OCI-LY1 (cell line): ENCODE data around the gene SIN3A.
"Not testable (repeated sequence)": the region's sequence is repeated elsewhere in the genome, so short reads cannot be mapped to it uniquely, and the experiment has no call there.

Experiments used
- H2AFZ ChIP-seq: fragments of 200-600 bp; sonication (generic), shearing (Covaris generic); 2 replicates; pipeline ENCODE4 v1.6.0; 2014; ENCODE audit warnings: antibody characterized with exemption, mild to moderate bottlenecking, low read length
- H3F3A ChIP-seq: fragments of 200-600 bp; sonication (generic), shearing (Covaris generic); 2 replicates; pipeline ENCODE4 v1.6.0; 2014; ENCODE audit warnings: mild to moderate bottlenecking, antibody characterized with exemption, low read length, moderate library complexity; ENCODE audit not compliant: insufficient read depth
- H3K27ac ChIP-seq: fragments of 200-600 bp; sonication (generic); 2 replicates; pipeline ENCODE4 v1.5.1; 2014; ENCODE audit warnings: low read length, mixed run types, mild to moderate bottlenecking, low read depth; ENCODE audit not compliant: poor library complexity, severe bottlenecking
- H3K27me3 ChIP-seq: fragments of 200-600 bp; sonication (generic); 2 replicates; pipeline ENCODE4 v1.6.0; 2014; ENCODE audit warnings: antibody characterized with exemption, mild to moderate bottlenecking, low read length, moderate library complexity; ENCODE audit not compliant: insufficient read depth
- H3K36me3 ChIP-seq: fragments of 200-600 bp; sonication (generic); 2 replicates; pipeline ENCODE4 v1.6.1; 2014; ENCODE audit warnings: mild to moderate bottlenecking, antibody characterized with exemption, low read length, moderate library complexity, mixed read lengths; ENCODE audit not compliant: insufficient read depth
- H3K4me1 ChIP-seq: fragments of 200-600 bp; sonication (generic); 2 replicates; pipeline ENCODE4 v1.5.1; 2014; ENCODE audit warnings: mild to moderate bottlenecking, low read length, moderate library complexity; ENCODE audit not compliant: insufficient read depth, severe bottlenecking
- H3K4me2 ChIP-seq: fragments of 200-600 bp; sonication (generic), shearing (Covaris generic); 2 replicates; pipeline ENCODE4 v1.6.1; 2014; ENCODE audit warnings: low read length
- H3K4me3 ChIP-seq: fragments of 200-600 bp; sonication (generic); 2 replicates; pipeline ENCODE4 v1.5.1; 2014; ENCODE audit warnings: low read length, low read depth, mild to moderate bottlenecking, mixed read lengths; ENCODE audit not compliant: poor library complexity, severe bottlenecking
- H3K79me2 ChIP-seq: fragments of 200-600 bp; shearing (Covaris generic); 2 replicates; pipeline ENCODE4 v1.6.1; 2016; ENCODE audit warnings: mixed run types, low read length, mixed read lengths; ENCODE audit not compliant: insufficient read depth
- H3K9ac ChIP-seq: fragments of 200-600 bp; sonication (generic), shearing (Covaris generic); 2 replicates; pipeline ENCODE4 v1.6.1; 2014; ENCODE audit warnings: mild to moderate bottlenecking, low read length, mixed read lengths
- H3K9me2 ChIP-seq: fragments of 200-600 bp; sonication (generic), shearing (Covaris generic); 2 replicates; pipeline ENCODE4 v1.6.1; 2014; ENCODE audit warnings: low read depth, mild to moderate bottlenecking, low read length, mixed read lengths
- H3K9me3 ChIP-seq: fragments of 200-600 bp; shearing (Covaris generic); 2 replicates; pipeline ENCODE4 v1.6.1; 2014; ENCODE audit warnings: low read length, mixed read lengths
- H4K20me1 ChIP-seq: fragments of 200-600 bp; sonication (generic), shearing (Covaris generic); 2 replicates; pipeline ENCODE4 v1.6.0; 2016; ENCODE audit warnings: mild to moderate bottlenecking, low read length; ENCODE audit not compliant: insufficient read depth
- EZH2 ChIP-seq: fragments of 200-600 bp; sonication (generic), shearing (Covaris generic); IDR thresholded peaks from 2 replicates; pipeline ENCODE4 v1.8.0; 2017; ENCODE audit warnings: borderline replicate concordance, mixed run types, mild to moderate bottlenecking, antibody characterized with exemption, low read length, moderate library complexity, mixed read lengths
- TF ChIP-seq, protein P1 (sequence below): fragments of 200-600 bp; sonication (generic), shearing (Covaris generic); IDR thresholded peaks from 2 replicates; pipeline ENCODE4 v1.5.1; 2017; ENCODE audit warnings: mild to moderate bottlenecking, antibody characterized with exemption, low read length, moderate library complexity, mixed read lengths

Gene SIN3A

DNA sequence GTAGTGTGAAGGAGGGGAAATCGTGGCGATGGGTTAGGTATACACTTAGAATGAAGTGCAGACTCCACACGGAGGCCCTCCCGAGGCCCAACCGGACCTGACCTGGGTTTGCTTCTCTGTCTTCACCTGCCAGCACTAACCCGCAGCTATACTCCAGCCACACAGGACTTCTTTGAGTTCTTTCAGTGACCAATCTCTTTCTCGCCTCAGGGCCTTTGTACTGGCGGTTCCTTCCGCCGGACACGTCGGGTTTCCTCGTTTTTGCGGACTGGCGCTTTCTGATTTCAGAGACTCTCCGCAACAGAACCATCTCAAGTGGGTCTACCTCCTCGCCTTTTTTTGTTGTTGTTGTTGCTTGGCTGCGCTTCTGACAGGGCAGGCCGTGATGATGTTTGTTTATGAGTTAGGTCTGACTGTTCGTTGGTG, 104.7 kb downstream of the SIN3A start, which contains the start of gene NEIL1:
TSS of gene NEIL1 (plus strand) at position 244 of the 426 bp plus-strand sequence. CDS start 1,867 bp downstream, outside the sequence.
- TF ChIP-seq, protein P1, sequence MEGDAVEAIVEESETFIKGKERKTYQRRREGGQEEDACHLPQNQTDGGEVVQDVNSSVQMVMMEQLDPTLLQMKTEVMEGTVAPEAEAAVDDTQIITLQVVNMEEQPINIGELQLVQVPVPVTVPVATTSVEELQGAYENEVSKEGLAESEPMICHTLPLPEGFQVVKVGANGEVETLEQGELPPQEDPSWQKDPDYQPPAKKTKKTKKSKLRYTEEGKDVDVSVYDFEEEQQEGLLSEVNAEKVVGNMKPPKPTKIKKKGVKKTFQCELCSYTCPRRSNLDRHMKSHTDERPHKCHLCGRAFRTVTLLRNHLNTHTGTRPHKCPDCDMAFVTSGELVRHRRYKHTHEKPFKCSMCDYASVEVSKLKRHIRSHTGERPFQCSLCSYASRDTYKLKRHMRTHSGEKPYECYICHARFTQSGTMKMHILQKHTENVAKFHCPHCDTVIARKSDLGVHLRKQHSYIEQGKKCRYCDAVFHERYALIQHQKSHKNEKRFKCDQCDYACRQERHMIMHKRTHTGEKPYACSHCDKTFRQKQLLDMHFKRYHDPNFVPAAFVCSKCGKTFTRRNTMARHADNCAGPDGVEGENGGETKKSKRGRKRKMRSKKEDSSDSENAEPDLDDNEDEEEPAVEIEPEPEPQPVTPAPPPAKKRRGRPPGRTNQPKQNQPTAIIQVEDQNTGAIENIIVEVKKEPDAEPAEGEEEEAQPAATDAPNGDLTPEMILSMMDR: no peak
- no peak for TF ChIP-seq EZH2

DNA sequence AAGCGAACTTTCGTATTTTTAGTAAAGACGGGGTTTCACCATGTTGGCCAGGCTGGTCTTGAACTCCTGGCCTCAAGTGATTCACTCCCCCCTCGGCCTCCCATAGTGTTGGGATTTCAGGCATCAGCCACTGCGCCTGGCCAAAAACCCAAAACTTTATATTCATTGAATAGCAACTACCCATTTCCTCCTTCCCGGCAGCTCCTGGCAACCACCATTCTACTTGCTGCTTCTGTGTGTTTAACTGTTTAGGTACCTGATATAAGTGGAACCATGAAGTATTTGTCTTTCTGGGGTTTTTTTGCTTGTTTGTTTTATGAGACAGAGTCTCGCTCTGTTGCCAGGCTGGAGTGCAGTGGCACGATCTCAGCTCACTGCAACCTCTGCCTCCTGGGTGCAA, 107.5 kb downstream of the SIN3A start:
- peaks cover 22% of the 10 kb centered on the region for H3K36me3 ChIP-seq
- H4K20me1 ChIP-seq, H3K9me3 ChIP-seq, H3F3A ChIP-seq, H3K9me2 ChIP-seq, H3K79me2 ChIP-seq, H2AFZ ChIP-seq, H3K4me3 ChIP-seq, H3K4me2 ChIP-seq, H3K27ac ChIP-seq, H3K27me3 ChIP-seq, H3K9ac ChIP-seq: not testable (repeated sequence)
- H3K4me1 ChIP-seq: peaks cover 36% of the 10 kb centered on the region

More for the DNA sequence above, 104.7 kb downstream of the SIN3A start, which contains the start of gene NEIL1:
- Histone ChIP-seq H4K20me1 (no peaks in the 10 kb centered on the region), H3K9ac (peak within 1 kb of the TSS; percentile 93), H3K4me1 (peaks cover 49% of the 10 kb centered on the region), H3K27me3 (no peaks in the 10 kb centered on the region), H3K4me3 (peak within 1 kb of the TSS; percentile 90), H2AFZ (no peak within 1 kb of the TSS), H3F3A (no peaks in the 10 kb centered on the region), H3K27ac (peak within 1 kb of the TSS; percentile 93), H3K79me2 (no peaks in the 10 kb centered on the region), H3K9me3 (no peaks in the 10 kb centered on the region), H3K9me2 (no peaks in the 10 kb centered on the region), H3K36me3 (peaks cover 31% of the 10 kb centered on the region), H3K4me2 (peak within 1 kb of the TSS; percentile 82)

DNA sequence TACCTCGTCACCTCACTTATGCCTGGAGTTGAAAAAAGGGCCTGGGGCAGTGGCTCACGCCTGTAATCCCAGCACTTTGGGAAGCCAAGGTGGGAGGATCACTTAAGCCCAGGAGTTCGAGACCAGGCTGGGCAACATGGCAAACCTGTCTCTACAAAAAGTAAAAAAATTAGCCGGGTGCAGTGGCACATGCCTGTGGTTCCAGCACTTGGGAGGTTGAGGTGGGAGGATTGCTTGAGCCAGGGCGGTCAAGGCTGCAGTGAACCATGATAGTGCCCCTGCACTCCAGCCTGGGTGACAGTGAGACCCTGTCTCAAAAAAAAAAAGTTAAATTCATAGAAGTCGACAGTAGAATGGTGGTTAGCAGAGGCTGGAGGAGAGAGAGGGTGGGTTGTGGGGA, 109.3 kb downstream of the SIN3A start:
- Histone ChIP-seq H3F3A (no peaks in the 10 kb centered on the region), H3K9ac (no peak overlapping the region), H3K27ac (no peak overlapping the region), H2AFZ (no peak overlapping the region), H3K9me3 (no peaks in the 10 kb centered on the region), H3K27me3 (no peaks in the 10 kb centered on the region), H3K79me2 (no peaks in the 10 kb centered on the region), H3K4me2 (no peak overlapping the region), H4K20me1 (no peaks in the 10 kb centered on the region), H3K4me1 (peaks cover 29% of the 10 kb centered on the region), H3K36me3 (peaks cover 17% of the 10 kb centered on the region; the same call in 1 of the 2 replicates), H3K9me2 (no peaks in the 10 kb centered on the region), H3K4me3 (no peak overlapping the region)
- no peak for TF ChIP-seq EZH2
- TF ChIP-seq, protein P1: no peak

DNA sequence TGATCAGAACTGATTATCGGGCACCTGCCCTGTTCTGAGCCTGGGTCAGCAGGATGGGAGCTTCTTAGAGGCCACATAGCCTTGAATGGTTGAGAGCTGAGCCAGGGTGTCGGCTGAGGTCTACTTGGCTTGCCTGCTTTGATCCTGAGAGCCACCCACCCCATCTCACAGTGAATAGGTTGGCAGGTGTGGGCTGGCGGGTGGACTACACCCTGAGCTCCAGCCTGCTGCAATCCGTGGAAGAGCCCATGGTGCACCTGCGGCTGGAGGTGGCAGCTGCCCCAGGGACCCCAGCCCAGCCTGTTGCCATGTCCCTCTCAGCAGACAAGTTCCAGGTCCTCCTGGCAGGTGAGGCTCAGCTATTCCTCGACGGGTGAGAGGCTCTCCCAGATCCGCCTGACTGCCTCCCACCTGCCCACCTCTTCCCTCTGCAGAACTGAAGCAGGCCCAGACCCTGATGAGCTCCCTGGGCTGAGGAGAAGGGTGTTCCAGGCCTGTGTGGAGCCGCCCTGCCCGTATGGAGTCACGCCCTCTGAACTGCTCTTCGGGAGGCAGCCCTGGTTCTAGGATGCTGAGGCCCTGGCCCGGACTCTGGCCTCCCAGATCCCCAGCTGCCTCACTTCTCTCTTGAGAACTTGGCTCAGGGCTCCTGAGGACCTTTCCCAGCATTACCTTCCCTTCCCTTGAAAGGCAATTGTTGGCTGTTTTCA, 111.8 kb downstream of the SIN3A start:
- TF ChIP-seq, protein P1: no peak
- no peak for TF ChIP-seq EZH2
- H3F3A ChIP-seq: no peaks in the 10 kb centered on the region

More for the DNA sequence above, 111.8 kb downstream of the SIN3A start:
- Histone ChIP-seq H3K27me3 (no peaks in the 10 kb centered on the region), H3K9me2 (no peaks in the 10 kb centered on the region), H3K36me3 (peaks cover 17% of the 10 kb centered on the region; the same call in 1 of the 2 replicates), H4K20me1 (no peaks in the 10 kb centered on the region), H3K79me2 (no peaks in the 10 kb centered on the region), H3K9ac (no peak overlapping the region), H3K27ac (no peak overlapping the region), H2AFZ (no peak overlapping the region), H3K9me3 (no peaks in the 10 kb centered on the region), H3K4me1 (peaks cover 23% of the 10 kb centered on the region), H3K4me2 (no peak overlapping the region), H3K4me3 (no peak overlapping the region)
